ENCODE data around the gene COG5. TPM values are rescaled to one million over a fixed set of nuclear protein-coding genes. Genes with fewer than 3 reads are reported as not detected.

The COG5 gene
- total and polyA plus RNA-seq, 2 of the 8 experiments (the other 6 are each of a cell fraction or from before 2014, with no cell fraction given), result 10.5 to 28.1 TPM

- TF ChIP-seq USF2 (IDR thresholded peaks at IDR 0.05; ENCODE audit: low read length), result no peak
- TF ChIP-seq BRCA1 (IDR thresholded peaks at IDR 0.05; ENCODE audit: low read depth, low read length), result no peak
- no peak for TF ChIP-seq SAP30 (IDR thresholded peaks at IDR 0.05; ENCODE audit: insufficient read depth, insufficient replicate concordance, low read length)
- no peak for TF ChIP-seq SIN3A (conservative IDR thresholded peaks at IDR 0.05 in 1 of 2, IDR thresholded peaks at IDR 0.05 in 1 of 2; ENCODE audit: low read depth in 1 of 2, low read length in 2 of 2)
- TF ChIP-seq GABPA (IDR thresholded peaks at IDR 0.05; ENCODE audit: borderline replicate concordance, insufficient read depth, low read length), result no peak
Observed at GRCh38 chr7:107446988-107447387, 116.7 kb downstream of the COG5 start (continued).
